SHP77 (cell line): ENCODE data around the gene LIG1.
A peak's percentile ranks its signal among the peaks of the same experiment; 100 is the strongest.

Experiments
- DNase-seq, 2 experiments: peaks; one replicate each; lab custom pipeline; 2025; lab: John Stamatoyannopoulos, UW

Gene LIG1

GRCh38 chr19:48181505-48181904 is 11.4 kb upstream of the LIG1 start:
- DNase-seq, result no peak

GRCh38 chr19:48176226-48176625 is 6.1 kb upstream of the LIG1 start:
- no peak for DNase-seq

- no peak for DNase-seq
Measured at GRCh38 chr19:48175578-48175977, 5.4 kb upstream of the LIG1 start.

- DNase-seq, result no peak
Measured at GRCh38 chr19:48174445-48175030, 4.4 kb upstream of the LIG1 start.

GRCh38 chr19:48171710-48172109 is 1.6 kb upstream of the LIG1 start:
- DNase-seq, result peak; percentile 34 to 81

- DNase-seq, result peak in 1 of 2 experiments; percentile 44
Measured at GRCh38 chr19:48170817-48171347, 738 bp upstream of the LIG1 start.

GRCh38 chr19:48169578-48169938 is 586 bp downstream of the LIG1 start:
- DNase-seq, result peak; percentile 42 to 74

- no peak for DNase-seq
Measured at GRCh38 chr19:48168689-48169088, 1.5 kb downstream of the LIG1 start.

GRCh38 chr19:48158210-48158790 is 11.8 kb downstream of the LIG1 start:
- DNase-seq, result no peak

GRCh38 chr19:48154003-48154402 is 16.1 kb downstream of the LIG1 start:
- no peak for DNase-seq

- DNase-seq, result peak; percentile 14 to 27
Measured at GRCh38 chr19:48152551-48152950, 17.6 kb downstream of the LIG1 start.

GRCh38 chr19:48149430-48149829 is 20.7 kb downstream of the LIG1 start:
- DNase-seq, result no peak

GRCh38 chr19:48148576-48148975 is 21.6 kb downstream of the LIG1 start:
- DNase-seq, result no peak

GRCh38 chr19:48147597-48148175 is 22.5 kb downstream of the LIG1 start:
- no peak for DNase-seq

GRCh38 chr19:48139053-48139452 is 31.1 kb downstream of the LIG1 start:
- DNase-seq, result no peak

GRCh38 chr19:48137411-48137810 is 32.7 kb downstream of the LIG1 start:
- DNase-seq, result no peak

GRCh38 chr19:48136547-48136946 is 33.6 kb downstream of the LIG1 start:
- DNase-seq, result no peak

GRCh38 chr19:48135411-48135810 is 34.7 kb downstream of the LIG1 start:
- DNase-seq, result no peak

- DNase-seq, result no peak
Measured at GRCh38 chr19:48133094-48133493, 37.0 kb downstream of the LIG1 start.

GRCh38 chr19:48127561-48127960 is 42.6 kb downstream of the LIG1 start:
- DNase-seq, result no peak

- no peak for DNase-seq
Measured at GRCh38 chr19:48123907-48124651, 46.1 kb downstream of the LIG1 start.

GRCh38 chr19:48122421-48122820 is 47.7 kb downstream of the LIG1 start:
- no peak for DNase-seq

GRCh38 chr19:48121909-48122371 is 48.2 kb downstream of the LIG1 start:
- DNase-seq, result no peak
